Vagina (tissue), 2 donors: Measurements from ENCODE around the gene UBE3A.

Experiments used
- CTCF ChIP-seq, 3 experiments: fragments of 450-650 bp in 2 of 3; fragments of 200-600 bp in 1 of 3; sonication (generic) in 1 of 3; IDR thresholded peaks; one replicate each; pipeline ENCODE4 v1.5.1; 2017 to 2019; ENCODE audit warnings: antibody characterized with exemption in 3 of 3, mild to moderate bottlenecking in 2 of 3, moderate library complexity in 2 of 3
- POLR2A ChIP-seq, 2 donors: fragments of 450-650 bp; IDR thresholded peaks; one replicate each; pipeline ENCODE4 v1.6.1; 2017; ENCODE audit warnings: antibody characterized with exemption in 2 of 2, mild to moderate bottlenecking in 2 of 2, moderate library complexity in 2 of 2
- POLR2AphosphoS5 ChIP-seq, 2 donors: sonication (generic); formaldehyde crosslinking; IDR thresholded peaks; one replicate each; pipeline ENCODE4 v1.9.0; 2017; ENCODE audit warnings: antibody characterized with exemption in 2 of 2, mild to moderate bottlenecking in 2 of 2, low read depth in 1 of 2; ENCODE audit not compliant: insufficient read depth in 1 of 2

DNA sequence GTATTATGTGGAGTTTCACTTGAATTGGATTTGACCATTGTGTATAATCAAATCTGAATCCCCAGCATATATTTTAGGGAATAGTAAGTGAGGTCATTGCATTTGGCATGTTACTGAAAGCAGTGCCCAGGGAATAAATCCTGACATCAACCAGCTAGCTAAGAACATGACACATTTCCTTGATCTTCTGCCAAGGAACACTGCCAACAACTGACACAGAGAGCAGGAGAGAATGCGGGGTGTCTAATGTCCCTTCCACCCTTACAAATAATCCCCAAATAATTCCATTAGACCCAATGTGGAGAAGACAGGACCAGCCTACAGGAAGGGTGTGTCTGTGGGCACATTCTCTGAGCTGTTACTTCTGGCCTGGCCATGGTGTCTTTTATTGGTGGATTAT is 30.6 kb upstream of the UBE3A start:
- TF ChIP-seq POLR2A (IDR thresholded peaks at IDR 0.05) (no peak), CTCF (IDR thresholded peaks at IDR 0.05) (no peak), POLR2AphosphoS5 (IDR thresholded peaks at IDR 0.05; ENCODE audit: insufficient read depth in 1 of 2, low read depth in 1 of 2) (no peak)
